Gastrocnemius medialis (tissue), 4 donors: Measurements from ENCODE around the gene MEPE. TPM values are rescaled to one million over a fixed set of nuclear protein-coding genes. Genes with fewer than 3 reads are reported as not detected.

Experiments
- ATAC-seq, 2 donors: fragments of 150-250 bp; one replicate each; pipeline ENCODE4 v1.9.1; 2016
- DNase-seq, 2 donors: peaks; one replicate each; pipeline ENCODE4 v3.0.0-alpha.2; 2019
- H3K27ac ChIP-seq, 4 donors: fragments of 200-600 bp; sonication (generic); 1 replicate in 1 of 4; 2 replicates in 3 of 4; pipeline ENCODE4 v1.5.1; 2016 to 2018; ENCODE audit warnings: mild to moderate bottlenecking in 2 of 4, moderate library complexity in 1 of 4
- H3K27me3 ChIP-seq, 3 donors: fragments of 200-600 bp; sonication (generic) in 2 of 3; 1 replicate in 1 of 3; 2 replicates in 2 of 3; pipeline versions ENCODE4 v1.5.1 to v1.6.0; 2016 to 2019; ENCODE audit warnings: mild to moderate bottlenecking in 1 of 3, moderate library complexity in 1 of 3
- H3K36me3 ChIP-seq, 2 donors: fragments of 200-600 bp; sonication (generic) in 1 of 2; one replicate each; pipeline ENCODE4 v1.5.1; 2017 to 2018
- H3K4me1 ChIP-seq, 2 donors: fragments of 200-600 bp; sonication (generic) in 1 of 2; one replicate each; pipeline ENCODE4 v1.5.1; 2016 to 2017; ENCODE audit warnings: mild to moderate bottlenecking in 2 of 2
- H3K4me3 ChIP-seq, 4 donors: fragments of 200-600 bp; sonication (generic) in 3 of 4; 1 replicate in 1 of 4; 2 replicates in 3 of 4; pipeline ENCODE4 v1.5.1; 2016 to 2019; ENCODE audit warnings: mild to moderate bottlenecking in 2 of 4
- H3K9me3 ChIP-seq, 3 donors: fragments of 200-600 bp; sonication (generic) in 2 of 3; 1 replicate in 1 of 3; 2 replicates in 2 of 3; pipeline ENCODE4 v1.5.1; 2016 to 2019
- CTCF ChIP-seq, 5 experiments: fragments of 450-650 bp in 3 of 5; fragments of 200-600 bp in 2 of 5; sonication (generic) in 2 of 5; IDR thresholded peaks in 4 of 5; conservative IDR thresholded peaks in 1 of 5; 1 replicate in 4 of 5; 2 replicates in 1 of 5; pipeline ENCODE4 v1.5.1; 2016 to 2019; ENCODE audit warnings: antibody characterized with exemption in 5 of 5, mild to moderate bottlenecking in 3 of 5, moderate library complexity in 3 of 5
- POLR2A ChIP-seq, 2 donors: fragments of 450-650 bp; IDR thresholded peaks; one replicate each; pipeline ENCODE4 v1.6.1; 2017; ENCODE audit warnings: antibody characterized with exemption in 2 of 2, mild to moderate bottlenecking in 2 of 2, moderate library complexity in 2 of 2
- in situ Hi-C, 4 donors: fragments of 200-750 bp; cut with MboI; loops; one replicate each; pipeline versions ENCODE4 v1.15.0 to v1.8.0; 2017; ENCODE audit warnings: low sequenced_read_pairs in 4 of 4
- intact Hi-C: fragments of 100-400 bp; cut with DNase I; formaldehyde crosslinking; loops from one replicate; pipeline ENCODE4 v1.15.1; 2023; ENCODE audit warnings: low total_unique reads
- total RNA-seq, 4 donors: library from RNA; depleted of rRNA; stranded (reverse); fragments of >200 nt; gene quantifications; one replicate each; pipeline versions ENCODE4 v1.1.0 to v1.2.3, GENCODE V29; 2016

MEPE gene
- total RNA-seq, 4 donors from 2014 or later: not detected

- no peak for ATAC-seq
- H3K9me3 ChIP-seq: no peaks in the 10 kb centered on the region
- H3K27me3 ChIP-seq: no peaks in the 10 kb centered on the region
- intact Hi-C loops: no loop called here
- in situ Hi-C loops: loop anchor here in 1 of 4 donors (25.0 kb wide), 1 partner anchor 649 kb away; the partner anchor contains the start of gene PYURF
- no peak overlapping the region for H3K27ac ChIP-seq
- TF ChIP-seq POLR2A (IDR thresholded peaks at IDR 0.05) (no peak), CTCF (IDR thresholded peaks at IDR 0.05 in 4 of 5, conservative IDR thresholded peaks at IDR 0.05 in 1 of 5) (no peak)
- DNase-seq: no peak
- peaks cover 0 to 2% of the 10 kb centered on the region in 2 donors for H3K4me1 ChIP-seq
- no peak overlapping the region for H3K4me3 ChIP-seq
- no peaks in the 10 kb centered on the region for H3K36me3 ChIP-seq
Observed at GRCh38 chr4:87863486-87863885, 30.7 kb downstream of the MEPE start.

GRCh38 chr4:87864321-87864720, 31.6 kb downstream of the MEPE start:
- no peak for TF ChIP-seq CTCF (IDR thresholded peaks at IDR 0.05 in 4 of 5, conservative IDR thresholded peaks at IDR 0.05 in 1 of 5)
- TF ChIP-seq POLR2A (IDR thresholded peaks at IDR 0.05): no peak
- ATAC-seq (no peak), DNase-seq (no peak)
- Histone ChIP-seq H3K9me3 (no peaks in the 10 kb centered on the region), H3K27me3 (no peaks in the 10 kb centered on the region), H3K36me3 (no peaks in the 10 kb centered on the region), H3K4me1 (peaks cover 0 to 2% of the 10 kb centered on the region in 2 donors), H3K4me3 (no peak overlapping the region), H3K27ac (no peak overlapping the region)
- in situ Hi-C loops: loop anchor here in 1 of 4 donors (25.0 kb wide), 1 partner anchor 648 kb away; the partner anchor contains the start of gene PYURF
- intact Hi-C loops: no loop called here

GRCh38 chr4:87865288-87865687, 32.5 kb downstream of the MEPE start:
- H3K27me3 ChIP-seq: no peaks in the 10 kb centered on the region
- no peaks in the 10 kb centered on the region for H3K9me3 ChIP-seq
- H3K4me1 ChIP-seq: peaks cover 0 to 2% of the 10 kb centered on the region in 2 donors
- H3K27ac ChIP-seq: no peak overlapping the region
- DNase-seq (no peak), ATAC-seq (no peak)
- no peak for TF ChIP-seq POLR2A (IDR thresholded peaks at IDR 0.05)
- TF ChIP-seq CTCF (IDR thresholded peaks at IDR 0.05 in 4 of 5, conservative IDR thresholded peaks at IDR 0.05 in 1 of 5): no peak
- in situ Hi-C loops: loop anchor here in 1 of 4 donors (25.0 kb wide), 1 partner anchor 647 kb away; the partner anchor contains the start of gene PYURF
- no peaks in the 10 kb centered on the region for H3K36me3 ChIP-seq
- no peak overlapping the region for H3K4me3 ChIP-seq
- intact Hi-C loops: no loop called here

- H3K4me1 ChIP-seq: peaks cover 0 to 2% of the 10 kb centered on the region in 2 donors
- H3K27me3 ChIP-seq: no peaks in the 10 kb centered on the region
- no peaks in the 10 kb centered on the region for H3K9me3 ChIP-seq
- in situ Hi-C loops (loop anchor here in 1 of 4 donors (25.0 kb wide), 1 partner anchor 646 kb away; the partner anchor contains the start of gene PYURF), intact Hi-C loops (no loop called here)
- H3K4me3 ChIP-seq: no peak overlapping the region
- no peaks in the 10 kb centered on the region for H3K36me3 ChIP-seq
- TF ChIP-seq CTCF (IDR thresholded peaks at IDR 0.05 in 4 of 5, conservative IDR thresholded peaks at IDR 0.05 in 1 of 5) (no peak), POLR2A (IDR thresholded peaks at IDR 0.05) (no peak)
- no peak overlapping the region for H3K27ac ChIP-seq
- no peak for DNase-seq
- no peak for ATAC-seq
Observed at GRCh38 chr4:87865960-87866598, 33.3 kb downstream of the MEPE start.
